ENCODE data around the gene RBMY1B. TPM values are rescaled to one million over a fixed set of nuclear protein-coding genes. Genes with fewer than 3 reads are reported as not detected.

RBMY1B gene
- total and polyA plus RNA-seq, 2 donors (not counting 3 experiments of a cell fraction or from before 2014, with no cell fraction given) = not detected

Other genes starting within 250 kb of the RBMY1B start
- not detected in 2 replicates for gene RBMY1A1, start 23.5 kb downstream of the RBMY1B start, total RNA-seq
- not detected in 2 replicates for gene RBMY1A1, start 23.5 kb downstream of the RBMY1B start, polyA plus RNA-seq

All from endothelial cell of umbilical vein (primary cell).